H9 (cell line): ENCODE data around the gene ALAS1. TPM values are rescaled to one million over a fixed set of nuclear protein-coding genes. Genes with fewer than 3 reads are reported as not detected.

Source experiments
- DNase-seq: peaks from one replicate; pipeline ENCODE4 v3.0.0-alpha.2; 2017
- H2AFZ ChIP-seq: one replicate; pipeline ENCODE4 v1.6.1; 2013; ENCODE audit warnings: mild to moderate bottlenecking, low read length, control low read depth, moderate library complexity
- H2AK5ac ChIP-seq: 2 replicates; pipeline ENCODE4 v1.6.1; 2013; ENCODE audit warnings: low read length, control low read depth, mixed read lengths; ENCODE audit not compliant: insufficient read length
- H2BK120ac ChIP-seq: one replicate; pipeline ENCODE4 v1.6.1; 2013; ENCODE audit warnings: low read depth, mild to moderate bottlenecking, low read length, control low read depth, inconsistent platforms; ENCODE audit not compliant: poor library complexity, severe bottlenecking
- H2BK12ac ChIP-seq: 2 replicates; pipeline ENCODE4 v1.6.1; 2013; ENCODE audit warnings: low read length, control low read depth, mixed read lengths, low read depth; ENCODE audit not compliant: insufficient read length
- H2BK15ac ChIP-seq: 2 replicates; pipeline ENCODE4 v1.6.1; 2013; ENCODE audit warnings: low read depth, low read length, control low read depth
- H2BK20ac ChIP-seq: one replicate; pipeline ENCODE4 v1.6.1; 2013; ENCODE audit warnings: low read depth, mild to moderate bottlenecking, low read length, control low read depth, inconsistent platforms; ENCODE audit not compliant: poor library complexity, severe bottlenecking
- H2BK5ac ChIP-seq: 2 replicates; pipeline ENCODE4 v1.6.1; 2013; ENCODE audit warnings: low read length, control low read depth, mixed read lengths; ENCODE audit not compliant: insufficient read length
- H3K14ac ChIP-seq: 2 replicates; pipeline ENCODE4 v1.6.1; 2013; ENCODE audit warnings: low read length, control low read depth; ENCODE audit not compliant: insufficient read depth
- H3K18ac ChIP-seq: 2 replicates; pipeline ENCODE4 v1.6.1; 2013; ENCODE audit warnings: low read depth, mild to moderate bottlenecking, mixed read lengths, low read length, control low read depth; ENCODE audit not compliant: insufficient read length
- H3K23ac ChIP-seq: 2 replicates; pipeline ENCODE4 v1.6.1; 2013; ENCODE audit warnings: low read length, control low read depth, mixed read lengths, low read depth; ENCODE audit not compliant: insufficient read length
- H3K23me2 ChIP-seq: 2 replicates; pipeline ENCODE4 v1.6.1; 2013; ENCODE audit warnings: low read depth, mild to moderate bottlenecking, mixed read lengths, low read length, control low read depth; ENCODE audit not compliant: insufficient read length, poor library complexity, severe bottlenecking
- H3K27ac ChIP-seq: 2 replicates; pipeline ENCODE4 v1.5.1; 2013; ENCODE audit warnings: low read length, control low read depth, mixed read lengths, low read depth; ENCODE audit not compliant: insufficient read length
- H3K27me3 ChIP-seq: 2 replicates; pipeline ENCODE4 v1.6.1; 2013; ENCODE audit warnings: low read length, control low read depth, inconsistent platforms; ENCODE audit not compliant: insufficient read depth
- H3K4ac ChIP-seq: 2 replicates; pipeline ENCODE4 v1.6.1; 2013; ENCODE audit warnings: low read depth, mild to moderate bottlenecking, control low read depth, inconsistent platforms, low read length, moderate library complexity
- H3K4me1 ChIP-seq: 2 replicates; pipeline ENCODE4 v1.6.1; 2013; ENCODE audit warnings: low read length, control low read depth, inconsistent platforms; ENCODE audit not compliant: insufficient read depth
- H3K4me2 ChIP-seq: 2 replicates; pipeline ENCODE4 v1.6.1; 2013; ENCODE audit warnings: low read length, control low read depth, mixed read lengths; ENCODE audit not compliant: insufficient read length, insufficient read depth
- H3K56ac ChIP-seq: 2 replicates; pipeline ENCODE4 v1.6.1; 2013; ENCODE audit warnings: low read depth, mild to moderate bottlenecking, mixed read lengths, low read length, control low read depth; ENCODE audit not compliant: insufficient read length
- H3K79me1 ChIP-seq: 2 replicates; pipeline ENCODE4 v1.6.1; 2013; ENCODE audit warnings: low read depth, mild to moderate bottlenecking, moderate library complexity, low read length, control low read depth, inconsistent platforms; ENCODE audit not compliant: insufficient read depth, poor library complexity, severe bottlenecking
- H3K79me2 ChIP-seq: 2 replicates; pipeline ENCODE4 v1.6.1; 2013; ENCODE audit warnings: low read length, control low read depth, inconsistent platforms; ENCODE audit not compliant: insufficient read depth
- H3K9ac ChIP-seq: 2 replicates; pipeline ENCODE4 v1.6.1; 2013; ENCODE audit warnings: low read length, control low read depth, mixed read lengths; ENCODE audit not compliant: insufficient read length; ENCODE audit errors: extremely low read depth
- H3K9me3 ChIP-seq: one replicate; pipeline ENCODE4 v1.6.1; 2013; ENCODE audit warnings: low read depth, low read length, inconsistent platforms; ENCODE audit not compliant: control insufficient read depth
- H3T11ph ChIP-seq: one replicate; pipeline ENCODE4 v1.6.1; 2013; ENCODE audit warnings: mild to moderate bottlenecking, low read length, control low read depth, inconsistent platforms
- H4K20me1 ChIP-seq: one replicate; pipeline ENCODE4 v1.6.1; 2013; ENCODE audit not compliant: control insufficient read depth, insufficient read length, insufficient read depth
- H4K5ac ChIP-seq: 2 replicates; pipeline ENCODE4 v1.6.1; 2013; ENCODE audit warnings: low read depth, mild to moderate bottlenecking, mixed read lengths, low read length, control low read depth; ENCODE audit not compliant: insufficient read length
- H4K8ac ChIP-seq: replicated peaks from 2 replicates; pipeline ENCODE4 v1.6.1; 2013; ENCODE audit warnings: low read length, control low read depth, mixed read lengths, low read depth; ENCODE audit not compliant: insufficient read length
- H4K91ac ChIP-seq: 2 replicates; pipeline ENCODE4 v1.6.1; 2013; ENCODE audit warnings: low read depth, mild to moderate bottlenecking, moderate library complexity, mixed read lengths, low read length, control low read depth; ENCODE audit not compliant: insufficient read length
- H3K27ac Mint-ChIP-seq, 3 experiments: 2 replicates in 2 of 3; 3 replicates in 1 of 3; pipeline ENCODE4 v1.8.0; 2020 to 2021; ENCODE audit warnings: mixed read lengths in 3 of 3, mild to moderate bottlenecking in 1 of 3, moderate library complexity in 1 of 3
- H3K27me3 Mint-ChIP-seq: 2 replicates; pipeline ENCODE4 v1.8.0; 2021; ENCODE audit warnings: low read depth, mild to moderate bottlenecking, moderate library complexity, mixed read lengths
- H3K36me3 Mint-ChIP-seq, 3 experiments: 2 replicates in 2 of 3; 3 replicates in 1 of 3; pipeline ENCODE4 v1.8.0; 2020 to 2021; ENCODE audit warnings: low read depth in 3 of 3, mixed read lengths in 3 of 3; ENCODE audit not compliant: insufficient read depth in 1 of 3
- H3K4me1 Mint-ChIP-seq, 2 experiments: 2 replicates each; pipeline ENCODE4 v1.8.0; 2020; ENCODE audit warnings: mixed read lengths in 2 of 2
- H3K4me3 Mint-ChIP-seq, 2 experiments: 2 replicates in 1 of 2; 3 replicates in 1 of 2; pipeline ENCODE4 v1.8.0; 2020 to 2021; ENCODE audit warnings: mild to moderate bottlenecking in 2 of 2, mixed read lengths in 2 of 2, moderate library complexity in 1 of 2
- H3K9me3 Mint-ChIP-seq, 2 experiments: 2 replicates in 1 of 2; 3 replicates in 1 of 2; pipeline ENCODE4 v1.8.0; 2020; ENCODE audit warnings: mild to moderate bottlenecking in 2 of 2, mixed read lengths in 2 of 2, moderate library complexity in 1 of 2
- total RNA-seq: library from RNA; stranded (reverse); gene quantifications from 2 replicates; pipeline ENCODE4 v1.2.1, GENCODE V29; 2021
- TF ChIP-seq, protein P1 (sequence below): fragments of 200-600 bp; sonication (generic); conservative IDR thresholded peaks from 3 replicates; pipeline ENCODE4 v1.8.0; 2021; ENCODE audit warnings: antibody characterized with exemption, mild to moderate bottlenecking

The ALAS1 gene
- total RNA-seq, 1 experiment from 2014 or later = 39.1 TPM

DNA sequence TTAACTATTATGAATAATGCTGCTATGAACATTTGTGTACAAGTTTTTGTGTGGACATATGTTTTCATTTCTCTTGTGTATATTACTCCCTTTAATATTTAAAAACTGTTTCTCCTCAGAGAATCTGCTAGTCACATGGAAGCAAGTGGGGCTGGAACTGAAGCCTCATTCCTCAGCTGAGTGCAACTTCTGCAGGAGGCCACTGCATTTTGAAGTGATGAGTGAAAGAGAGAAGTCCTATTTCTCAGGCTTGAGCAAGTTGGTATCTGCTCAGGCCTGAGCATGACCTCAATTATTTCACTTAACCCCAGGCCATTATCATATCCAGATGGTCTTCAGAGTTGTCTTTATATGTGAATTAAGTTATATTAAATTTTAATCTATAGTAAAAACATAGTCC is 15.9 kb downstream of the ALAS1 start:
- H2AK5ac ChIP-seq = no peak overlapping the region
- no peak overlapping the region for H2BK120ac ChIP-seq
- Mint-ChIP-seq H3K9me3 (no peaks in the 10 kb centered on the region), H3K27ac (no peak overlapping the region), H3K27me3 (no peaks in the 10 kb centered on the region), H3K4me1 (peaks cover 2 to 4% of the 10 kb centered on the region in 2 experiments; a peak in 3 of 4 replicates), H3K4me3 (no peak overlapping the region), H3K36me3 (peaks cover 26 to 72% (median 66%) of the 10 kb centered on the region in 3 experiments; a peak in 6 of 7 replicates)
- H3K9ac ChIP-seq = no peak overlapping the region
- H3K79me1 ChIP-seq = no peaks in the 10 kb centered on the region
- no peak overlapping the region for H2BK12ac ChIP-seq
- H3K4ac ChIP-seq = no peak overlapping the region
- no peak overlapping the region for H4K91ac ChIP-seq
- H3K23ac ChIP-seq = no peak overlapping the region
- H4K5ac ChIP-seq = no peak overlapping the region
- no peak overlapping the region for H2BK15ac ChIP-seq
- no peak overlapping the region for H3K56ac ChIP-seq
- no peak overlapping the region for H3K18ac ChIP-seq
- no peak overlapping the region for H3K4me2 ChIP-seq
- no peak overlapping the region for H4K8ac ChIP-seq
- no peak overlapping the region for H2AFZ ChIP-seq
- H2BK5ac ChIP-seq = no peak overlapping the region
- no peaks in the 10 kb centered on the region for H3K23me2 ChIP-seq
- H3K27me3 ChIP-seq = no peaks in the 10 kb centered on the region
- no peaks in the 10 kb centered on the region for H3K79me2 ChIP-seq
- no peak for DNase-seq
- no peak overlapping the region for H2BK20ac ChIP-seq
- no peaks in the 10 kb centered on the region for H3K9me3 ChIP-seq
- no peak overlapping the region for H3K14ac ChIP-seq
- no peaks in the 10 kb centered on the region; the same call in 1 of the 2 replicates for H3K4me1 ChIP-seq
- peaks cover 3% of the 10 kb centered on the region for H4K20me1 ChIP-seq
- TF ChIP-seq, protein P1, sequence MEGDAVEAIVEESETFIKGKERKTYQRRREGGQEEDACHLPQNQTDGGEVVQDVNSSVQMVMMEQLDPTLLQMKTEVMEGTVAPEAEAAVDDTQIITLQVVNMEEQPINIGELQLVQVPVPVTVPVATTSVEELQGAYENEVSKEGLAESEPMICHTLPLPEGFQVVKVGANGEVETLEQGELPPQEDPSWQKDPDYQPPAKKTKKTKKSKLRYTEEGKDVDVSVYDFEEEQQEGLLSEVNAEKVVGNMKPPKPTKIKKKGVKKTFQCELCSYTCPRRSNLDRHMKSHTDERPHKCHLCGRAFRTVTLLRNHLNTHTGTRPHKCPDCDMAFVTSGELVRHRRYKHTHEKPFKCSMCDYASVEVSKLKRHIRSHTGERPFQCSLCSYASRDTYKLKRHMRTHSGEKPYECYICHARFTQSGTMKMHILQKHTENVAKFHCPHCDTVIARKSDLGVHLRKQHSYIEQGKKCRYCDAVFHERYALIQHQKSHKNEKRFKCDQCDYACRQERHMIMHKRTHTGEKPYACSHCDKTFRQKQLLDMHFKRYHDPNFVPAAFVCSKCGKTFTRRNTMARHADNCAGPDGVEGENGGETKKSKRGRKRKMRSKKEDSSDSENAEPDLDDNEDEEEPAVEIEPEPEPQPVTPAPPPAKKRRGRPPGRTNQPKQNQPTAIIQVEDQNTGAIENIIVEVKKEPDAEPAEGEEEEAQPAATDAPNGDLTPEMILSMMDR = no peak
- no peak overlapping the region for H3K27ac ChIP-seq
- no peak overlapping the region for H3T11ph ChIP-seq
